GM19467 (cell line): ENCODE measurements around the gene KY.

Experiments used
- ATAC-seq: cut with Tn5 transposase; IDR thresholded peaks from one replicate; pipeline ENCODE4 v1.9.1; 2021; ENCODE audit warnings: mild to moderate bottlenecking, moderate library complexity; ENCODE audit not compliant: unreplicated experiment

The KY gene

GRCh38 chr3:134672571-134672970 is 21.7 kb upstream of the KY start:
- no peak for ATAC-seq

GRCh38 chr3:134667956-134668355 is 17.1 kb upstream of the KY start:
- no peak for ATAC-seq

- no peak for ATAC-seq
Observed at GRCh38 chr3:134667406-134667805, 16.6 kb upstream of the KY start.

GRCh38 chr3:134666885-134667284 is 16.1 kb upstream of the KY start:
- ATAC-seq = no peak

- no peak for ATAC-seq
Observed at GRCh38 chr3:134666466-134666865, 15.6 kb upstream of the KY start.

- no peak for ATAC-seq
Observed at GRCh38 chr3:134666052-134666451, 15.2 kb upstream of the KY start.

GRCh38 chr3:134665243-134665642 is 14.4 kb upstream of the KY start:
- no peak for ATAC-seq

- no peak for ATAC-seq
Observed at GRCh38 chr3:134663721-134664456, 13.1 kb upstream of the KY start.

- ATAC-seq = no peak
Observed at GRCh38 chr3:134660046-134660441, 9.2 kb upstream of the KY start.

- no peak for ATAC-seq
Observed at GRCh38 chr3:134659391-134660045, 8.7 kb upstream of the KY start.

- no peak for ATAC-seq
Observed at GRCh38 chr3:134658555-134658954, 7.7 kb upstream of the KY start.

GRCh38 chr3:134656211-134656800 is 5.5 kb upstream of the KY start:
- ATAC-seq = no peak

- ATAC-seq = no peak
Observed at GRCh38 chr3:134655706-134656105, 4.9 kb upstream of the KY start.

GRCh38 chr3:134654031-134654430 is 3.2 kb upstream of the KY start:
- ATAC-seq = no peak

- ATAC-seq = no peak
Observed at GRCh38 chr3:134652886-134653630, 2.2 kb upstream of the KY start.

GRCh38 chr3:134652409-134652831 is 1.6 kb upstream of the KY start:
- no peak for ATAC-seq

- ATAC-seq = no peak
Observed at GRCh38 chr3:134651347-134652041, 672 bp upstream of the KY start.

- ATAC-seq = no peak
Observed at GRCh38 chr3:134649106-134649705, 1.6 kb downstream of the KY start.

- no peak for ATAC-seq
Observed at GRCh38 chr3:134647902-134648760, 2.7 kb downstream of the KY start.

GRCh38 chr3:134646086-134646485 is 4.7 kb downstream of the KY start:
- ATAC-seq = no peak
